Measurements from ENCODE around the gene ECM1. TPM values are rescaled to one million over a fixed set of nuclear protein-coding genes. Genes with fewer than 3 reads are reported as not detected.

The ECM1 gene
- total and polyA plus RNA-seq, 2 donors (not counting 3 experiments of a cell fraction or from before 2014, with no cell fraction given), result 7.2 to 16.6 TPM

DNA sequence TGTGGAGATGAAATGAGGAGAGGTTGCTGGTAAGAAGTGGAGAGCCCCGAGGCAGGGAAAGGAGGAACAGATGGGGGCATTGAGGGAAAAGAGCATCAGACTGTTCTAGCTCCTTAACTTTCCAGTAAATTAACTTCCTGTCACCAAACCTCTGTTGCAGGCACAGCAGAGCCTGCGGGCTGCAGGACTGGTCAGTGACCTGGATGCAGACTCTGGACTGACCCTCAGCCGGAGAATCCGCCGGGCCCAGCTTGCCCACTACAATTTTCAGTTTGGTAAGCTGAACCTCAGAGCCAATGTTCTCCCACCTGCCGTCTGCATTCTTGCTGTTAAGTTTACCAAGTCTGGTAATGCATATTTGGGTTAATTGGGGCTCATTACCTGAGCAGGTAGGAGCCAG lies 2.5 kb upstream of the ECM1 start:
- ChIA-PET CTCF (no interaction called here), POLR2A (interaction anchor here (0.6 kb wide), 1 partner anchor 257 kb away, joined by 6 read pairs; no protein-coding TSS in a partner anchor)
- intact Hi-C loops (cut with micrococcal nuclease), result no loop called here

DNA sequence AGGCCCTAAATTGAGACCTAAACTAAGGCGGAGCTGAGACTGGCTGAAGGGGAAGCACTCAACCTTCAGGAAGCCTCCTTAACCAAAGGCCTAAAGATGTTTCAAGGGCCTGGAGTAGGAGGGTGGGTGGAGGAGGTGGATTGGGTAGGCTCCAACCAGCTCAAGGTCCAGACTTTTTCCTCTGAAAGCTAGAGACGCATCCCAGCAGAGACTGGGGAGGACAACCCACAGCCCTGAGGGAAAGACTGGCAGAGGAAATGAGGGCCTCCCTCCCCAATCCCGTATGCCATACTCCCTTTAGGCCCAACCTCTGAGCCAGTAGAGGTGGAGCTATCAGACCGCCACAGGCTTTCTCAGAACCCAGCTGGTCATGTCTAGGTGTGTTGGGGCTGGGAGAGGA lies 1.1 kb downstream of the ECM1 start:
- DNase-seq (ENCODE audit: low read depth, low spot score) (no peak), FAIRE-seq (no peak)
- H3K4me3 ChIP-seq (replicated peaks in 1 of 3; ENCODE audit: insufficient read depth in 1 of 3, low read depth in 1 of 3, low read length in 3 of 3), result no peak overlapping the region
- H3K4me2 ChIP-seq (ENCODE audit: insufficient read depth, low read length), result no peak overlapping the region
- intact Hi-C loops (cut with micrococcal nuclease) (loop anchor here (1.0 kb wide), 1 partner anchor 22 kb away; the partner anchor contains the start of gene TARS2), dilution Hi-C loops (cut with MboI; ENCODE audit: extremely low pct_ligation_motif_present, low sequenced_read_pairs) (no loop called here)
- H3K27ac ChIP-seq (ENCODE audit: insufficient read depth, low read depth, low read length), result no peak overlapping the region
- H3K9me3 ChIP-seq (replicated peaks; ENCODE audit: control insufficient read depth, insufficient read depth, low read length), result no peaks in the 10 kb centered on the region
- no peaks in the 10 kb centered on the region for H4K20me1 ChIP-seq (replicated peaks; ENCODE audit: control insufficient read depth, extremely low read depth, insufficient read depth, low read length)
- ChIA-PET POLR2A (no interaction called here), CTCF (interaction anchor here (3.1 kb wide), 1 partner anchor 23 kb away, joined by 20 read pairs; no protein-coding TSS in a partner anchor)
- no peak overlapping the region for H2AFZ ChIP-seq (ENCODE audit: low read depth, low read length)
- no peaks in the 10 kb centered on the region for H3K9me1 ChIP-seq (replicated peaks; ENCODE audit: control insufficient read depth, extremely low read depth, insufficient read depth, low read length)
- H3K27me3 ChIP-seq (ENCODE audit: control insufficient read depth in 2 of 2, insufficient read depth in 2 of 2, low read length in 2 of 2), result no peaks in the 10 kb centered on the region
- H3K9ac ChIP-seq (replicated peaks; ENCODE audit: extremely low read depth, insufficient read depth, low read length), result no peak overlapping the region
- BruUV-seq (replicated peaks), result no TSS peak
- H3K4me1 ChIP-seq (ENCODE audit: control insufficient read depth, extremely low read depth, insufficient read depth, low read length), result peaks cover 10% of the 10 kb centered on the region
- TF ChIP-seq POLR2A (IDR thresholded peaks at IDR 0.05; ENCODE audit: low read depth, low read length) (no peak), JUN (IDR thresholded peaks at IDR 0.05; ENCODE audit: borderline replicate concordance, insufficient read depth, insufficient read length, low read depth) (no peak), EZH2 (IDR thresholded peaks at IDR 0.05; ENCODE audit: borderline replicate concordance, low read depth, low read length, severe bottlenecking) (no peak), POLR2AphosphoS5 (IDR thresholded peaks at IDR 0.05; ENCODE audit: insufficient read depth, low read depth, low read length) (no peak), MYC (IDR thresholded peaks at IDR 0.05; ENCODE audit: low read depth, low read length) (no peak), GATA2 (IDR thresholded peaks at IDR 0.05; ENCODE audit: insufficient read depth, insufficient read length, low read depth, low read length) (no peak), FOS (IDR thresholded peaks at IDR 0.05; ENCODE audit: borderline replicate concordance, insufficient read depth, low read length) (no peak)
- TF ChIP-seq, protein P1, sequence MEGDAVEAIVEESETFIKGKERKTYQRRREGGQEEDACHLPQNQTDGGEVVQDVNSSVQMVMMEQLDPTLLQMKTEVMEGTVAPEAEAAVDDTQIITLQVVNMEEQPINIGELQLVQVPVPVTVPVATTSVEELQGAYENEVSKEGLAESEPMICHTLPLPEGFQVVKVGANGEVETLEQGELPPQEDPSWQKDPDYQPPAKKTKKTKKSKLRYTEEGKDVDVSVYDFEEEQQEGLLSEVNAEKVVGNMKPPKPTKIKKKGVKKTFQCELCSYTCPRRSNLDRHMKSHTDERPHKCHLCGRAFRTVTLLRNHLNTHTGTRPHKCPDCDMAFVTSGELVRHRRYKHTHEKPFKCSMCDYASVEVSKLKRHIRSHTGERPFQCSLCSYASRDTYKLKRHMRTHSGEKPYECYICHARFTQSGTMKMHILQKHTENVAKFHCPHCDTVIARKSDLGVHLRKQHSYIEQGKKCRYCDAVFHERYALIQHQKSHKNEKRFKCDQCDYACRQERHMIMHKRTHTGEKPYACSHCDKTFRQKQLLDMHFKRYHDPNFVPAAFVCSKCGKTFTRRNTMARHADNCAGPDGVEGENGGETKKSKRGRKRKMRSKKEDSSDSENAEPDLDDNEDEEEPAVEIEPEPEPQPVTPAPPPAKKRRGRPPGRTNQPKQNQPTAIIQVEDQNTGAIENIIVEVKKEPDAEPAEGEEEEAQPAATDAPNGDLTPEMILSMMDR (IDR thresholded peaks at IDR 0.05; ENCODE audit: extremely low read depth in 1 of 2, insufficient read depth in 1 of 2, low read depth in 1 of 2, low read length in 2 of 2), result no peak
- TF ChIP-seq, protein P2, sequence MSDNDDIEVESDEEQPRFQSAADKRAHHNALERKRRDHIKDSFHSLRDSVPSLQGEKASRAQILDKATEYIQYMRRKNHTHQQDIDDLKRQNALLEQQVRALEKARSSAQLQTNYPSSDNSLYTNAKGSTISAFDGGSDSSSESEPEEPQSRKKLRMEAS (IDR thresholded peaks at IDR 0.05; ENCODE audit: insufficient read depth, insufficient read length), result no peak
- H3K79me2 ChIP-seq (ENCODE audit: control insufficient read depth, insufficient read depth, low read length), result no peaks in the 10 kb centered on the region
- H3K36me3 ChIP-seq (ENCODE audit: control insufficient read depth in 2 of 2, extremely low read depth in 1 of 2, insufficient read depth in 2 of 2, low read length in 2 of 2), result peaks cover 0 to 12% of the 10 kb centered on the region in 2 experiments

More for the DNA sequence above, 2.5 kb upstream of the ECM1 start:
- H4K20me1 ChIP-seq (replicated peaks; ENCODE audit: control insufficient read depth, extremely low read depth, insufficient read depth, low read length), result no peaks in the 10 kb centered on the region
- no peak overlapping the region for H3K4me2 ChIP-seq (ENCODE audit: insufficient read depth, low read length)
- DNase-seq (ENCODE audit: low read depth, low spot score) (no peak), FAIRE-seq (no peak)
- H3K4me3 ChIP-seq (replicated peaks in 1 of 3; ENCODE audit: insufficient read depth in 1 of 3, low read depth in 1 of 3, low read length in 3 of 3), result no peak overlapping the region
- H3K79me2 ChIP-seq (ENCODE audit: control insufficient read depth, insufficient read depth, low read length), result no peaks in the 10 kb centered on the region
- no peaks in the 10 kb centered on the region for H3K9me3 ChIP-seq (replicated peaks; ENCODE audit: control insufficient read depth, insufficient read depth, low read length)
- H3K9me1 ChIP-seq (replicated peaks; ENCODE audit: control insufficient read depth, extremely low read depth, insufficient read depth, low read length), result no peaks in the 10 kb centered on the region
- H3K36me3 ChIP-seq (ENCODE audit: control insufficient read depth in 2 of 2, extremely low read depth in 1 of 2, insufficient read depth in 2 of 2, low read length in 2 of 2), result peaks cover 0 to 12% of the 10 kb centered on the region in 2 experiments
- no TSS peak for BruUV-seq (replicated peaks)
- H3K4me1 ChIP-seq (ENCODE audit: control insufficient read depth, extremely low read depth, insufficient read depth, low read length), result peaks cover 10% of the 10 kb centered on the region
- H3K27ac ChIP-seq (ENCODE audit: insufficient read depth, low read depth, low read length), result no peak overlapping the region
- TF ChIP-seq POLR2A (IDR thresholded peaks at IDR 0.05; ENCODE audit: low read depth, low read length) (no peak), JUN (IDR thresholded peaks at IDR 0.05; ENCODE audit: borderline replicate concordance, insufficient read depth, insufficient read length, low read depth) (no peak)
- no peak overlapping the region for H3K9ac ChIP-seq (replicated peaks; ENCODE audit: extremely low read depth, insufficient read depth, low read length)
- dilution Hi-C loops (cut with MboI; ENCODE audit: extremely low pct_ligation_motif_present, low sequenced_read_pairs), result no loop called here
- no peak overlapping the region for H2AFZ ChIP-seq (ENCODE audit: low read depth, low read length)
- H3K27me3 ChIP-seq (ENCODE audit: control insufficient read depth in 2 of 2, insufficient read depth in 2 of 2, low read length in 2 of 2), result no peaks in the 10 kb centered on the region
